GM12891 (cell line): ENCODE results near the gene RALGDS.

Experiments
- PAX5 ChIP-seq: IDR thresholded peaks from 2 replicates; pipeline ENCODE4 v1.6.1; 2011; ENCODE audit warnings: low read length, moderate library complexity, mild to moderate bottlenecking; ENCODE audit not compliant: insufficient read depth, severe bottlenecking
- POLR2A ChIP-seq: IDR thresholded peaks from 2 replicates; pipeline ENCODE4 v1.6.1; 2011; ENCODE audit warnings: low read depth, low read length, control low read depth
- POLR2AphosphoS5 ChIP-seq: IDR thresholded peaks from 2 replicates; pipeline ENCODE4 v1.6.1; 2011; ENCODE audit warnings: low read depth, low read length, control low read depth

DNA sequence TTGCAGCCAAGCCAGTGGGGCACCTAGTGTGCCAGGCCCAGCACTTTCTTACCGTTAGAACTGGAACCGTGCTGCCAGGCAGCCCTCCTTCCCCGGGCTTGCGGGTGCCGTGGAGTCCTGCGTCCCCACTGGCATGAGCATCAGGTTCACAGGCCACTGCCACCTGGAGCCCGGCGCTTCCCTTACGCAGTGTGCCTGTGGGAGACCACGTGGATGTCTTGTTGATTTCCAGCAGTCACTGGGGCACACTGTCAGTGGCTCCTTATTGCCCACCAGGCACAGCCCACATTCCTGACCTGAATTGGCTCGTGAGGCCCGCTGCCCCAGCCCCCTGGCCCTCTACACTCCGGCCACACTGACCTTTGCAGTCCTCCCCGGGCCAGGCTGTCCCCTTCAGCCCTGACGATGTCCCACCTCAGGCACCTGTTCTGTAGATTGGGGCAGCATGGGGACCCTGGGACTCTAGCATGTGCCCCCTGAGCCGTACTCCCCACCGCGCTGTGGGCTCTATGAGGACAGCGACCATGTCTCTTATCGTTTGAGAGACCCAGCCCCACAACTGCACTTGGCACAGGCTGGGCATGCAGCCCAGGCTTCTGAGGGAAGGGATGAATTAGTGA is 69.6 kb downstream of the RALGDS start:
- TF ChIP-seq POLR2AphosphoS5: no peak
- no peak for TF ChIP-seq POLR2A
- TF ChIP-seq PAX5: no peak
